ENCODE data around the gene PIK3CD. TPM values are rescaled to one million over a fixed set of nuclear protein-coding genes. Genes with fewer than 3 reads are reported as not detected.

The PIK3CD gene
- total and polyA plus RNA-seq, 2 of the 8 experiments (the other 6 are each of a cell fraction or from before 2014, with no cell fraction given): 20.6 to 24.1 TPM

DNA sequence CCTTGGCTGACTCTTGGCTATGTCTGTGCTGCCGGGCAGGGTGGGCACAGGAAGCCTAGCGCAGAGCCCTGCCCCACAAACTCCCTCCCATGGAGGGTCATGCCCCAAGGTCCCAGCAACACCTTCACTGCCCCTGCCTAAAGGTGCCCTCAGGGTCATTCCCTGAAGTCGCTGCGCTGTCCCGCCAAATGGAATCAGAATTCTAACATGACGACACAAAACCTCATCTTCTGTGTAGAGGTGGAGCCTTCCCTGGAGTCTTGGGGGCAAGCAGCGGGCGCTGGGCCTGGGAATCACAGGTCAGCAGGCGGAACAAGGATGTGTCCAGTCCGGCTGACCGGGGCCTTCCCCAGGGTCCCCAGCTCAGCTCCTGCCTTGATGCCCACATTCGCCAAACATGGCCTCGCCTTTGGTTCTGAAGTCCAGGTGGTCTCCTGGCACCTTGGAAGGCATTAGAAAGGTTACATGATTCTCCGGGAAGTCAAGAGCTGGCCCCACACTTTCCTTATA lies 45.5 kb upstream of the PIK3CD start (continued):
- TF ChIP-seq CHD7 (IDR thresholded peaks at IDR 0.05; ENCODE audit: insufficient replicate concordance, low read length) (no peak), CTCF (IDR thresholded peaks at IDR 0.05; ENCODE audit: control extremely low read depth in 1 of 3, insufficient read depth in 1 of 3, low read depth in 1 of 3, low read length in 3 of 3) (no peak)

Measured in H1 (cell line).